Measurements from ENCODE around the gene SLC29A2. TPM values are rescaled to one million over a fixed set of nuclear protein-coding genes. Genes with fewer than 3 reads are reported as not detected.

Gene SLC29A2
- total and polyA plus RNA-seq, 2 of the 8 experiments (the other 6 are each of a cell fraction or from before 2014, with no cell fraction given): 29.3 to 31.6 TPM

DNA sequence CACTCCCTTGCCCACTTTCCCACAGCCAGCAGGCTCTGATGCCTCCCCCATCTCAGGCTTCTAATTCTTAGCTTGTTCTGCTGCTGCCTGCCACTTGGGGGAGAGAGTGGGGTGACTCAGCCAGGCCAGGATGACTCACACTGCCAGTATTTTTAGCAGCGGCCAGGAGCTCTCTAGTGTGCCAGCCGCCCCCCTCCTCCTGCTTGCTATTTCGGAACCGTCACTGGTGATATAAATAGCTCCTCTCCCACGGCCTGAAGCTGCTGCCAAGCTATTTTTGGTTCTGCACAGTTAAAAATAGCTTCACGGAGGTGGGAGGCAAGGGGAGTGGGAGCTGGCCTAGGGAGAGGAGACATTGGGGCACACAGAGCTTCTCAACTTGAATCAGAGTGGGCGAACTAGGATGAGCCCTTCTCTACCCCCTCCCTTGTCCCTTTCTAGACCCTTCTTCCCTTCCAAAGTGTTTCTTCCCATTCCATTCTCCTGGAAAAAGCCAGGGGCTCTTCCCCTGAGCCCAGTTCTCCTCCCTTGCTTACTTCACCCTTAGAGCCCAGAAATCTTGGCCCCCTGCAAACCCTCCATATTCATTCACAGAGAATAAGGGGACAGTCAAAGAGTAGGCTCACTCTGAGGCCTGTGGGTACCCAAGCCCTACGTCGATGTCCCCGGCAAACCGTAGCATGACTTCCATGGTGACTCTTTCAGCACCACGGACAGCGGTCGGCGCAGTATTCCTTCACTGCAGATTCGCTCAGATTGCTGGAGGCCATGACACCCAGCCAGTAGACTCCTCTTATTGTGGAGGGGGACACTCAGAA, 46.8 kb upstream of the SLC29A2 start:
- 9% methylated on average over 16 of the region's 16 CpGs; no CpG with 5 or more reads in 1 of the 2 experiments for WGBS, 2 experiments (ENCODE audit: extremely low coverage in 1 of 2, insufficient coverage in 1 of 2, insufficient read length in 1 of 2, insufficient replicate concordance in 2 of 2, low coverage in 1 of 2, low lambda C conversion rate in 2 of 2, missing lambda C conversion rate in 1 of 2)
- POLR2A ChIA-PET (ENCODE audit: partially characterized antibody): interaction anchor here (0.7 to 3.9 kb wide), 7 partner anchors 10 to 74 kb away, joined by 3 to 13 read pairs (median 4); partner anchors contain the start of genes BRMS1, DPP3, MRPL11 and SLC29A2
- peak; percentile 87 for FAIRE-seq
- no peak for TF ChIP-seq CBX5 (IDR thresholded peaks at IDR 0.05; ENCODE audit: low read depth, low read length)
- no peak for TF ChIP-seq NRF1 (IDR thresholded peaks at IDR 0.05; ENCODE audit: low read depth, low read length)
- TF ChIP-seq CHD2 (IDR thresholded peaks at IDR 0.05; ENCODE audit: low read length): no peak
- TF ChIP-seq BACH1 (IDR thresholded peaks at IDR 0.05; ENCODE audit: low read length): peak; percentile 96
- TF ChIP-seq NANOG (IDR thresholded peaks at IDR 0.05; ENCODE audit: insufficient read depth, low read depth, low read length, poor library complexity, severe bottlenecking): no peak
- TF ChIP-seq FOSL1 (IDR thresholded peaks at IDR 0.05; ENCODE audit: insufficient read depth, low read depth, low read length): no peak
- TF ChIP-seq YY1 (IDR thresholded peaks at IDR 0.05; ENCODE audit: low read depth, low read length): peak; percentile 91
- 0 out of 2 replicates have a peak, but pooled peaks have one; percentile 19 for TF ChIP-seq TAF1 (IDR thresholded peaks at IDR 0.05; ENCODE audit: low read depth, low read length)
- TF ChIP-seq, protein P1, sequence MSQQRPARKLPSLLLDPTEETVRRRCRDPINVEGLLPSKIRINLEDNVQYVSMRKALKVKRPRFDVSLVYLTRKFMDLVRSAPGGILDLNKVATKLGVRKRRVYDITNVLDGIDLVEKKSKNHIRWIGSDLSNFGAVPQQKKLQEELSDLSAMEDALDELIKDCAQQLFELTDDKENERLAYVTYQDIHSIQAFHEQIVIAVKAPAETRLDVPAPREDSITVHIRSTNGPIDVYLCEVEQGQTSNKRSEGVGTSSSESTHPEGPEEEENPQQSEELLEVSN (IDR thresholded peaks at IDR 0.05): no peak
- TF ChIP-seq CREB1 (IDR thresholded peaks at IDR 0.05): peak; percentile 70; the same call in 1 of the 2 replicates
- no peak for TF ChIP-seq TBP (IDR thresholded peaks at IDR 0.05; ENCODE audit: low read depth, low read length)
- no peak for TF ChIP-seq POLR2A (IDR thresholded peaks at IDR 0.05; ENCODE audit: control extremely low read depth in 1 of 2, low read depth in 2 of 2, low read length in 2 of 2)

More for the DNA sequence above, 46.8 kb upstream of the SLC29A2 start:
- DNase-seq (ENCODE audit: low read depth in 1 of 2, low spot score in 2 of 2): peak; percentile 68 to 95
- H3K4me1 ChIP-seq (replicated peaks in 1 of 4; ENCODE audit: control insufficient read depth in 3 of 4, insufficient read depth in 4 of 4, low read length in 3 of 4): peaks cover 13 to 38% (median 22%) of the 10 kb centered on the region in 4 experiments
- H3K4ac ChIP-seq (replicated peaks; ENCODE audit: insufficient read length, low read depth, low read length): no peak overlapping the region
- H4K8ac ChIP-seq (ENCODE audit: extremely low read depth, insufficient read depth, low read length): no peak overlapping the region
- no peak overlapping the region for H3K18ac ChIP-seq (ENCODE audit: extremely low read depth, low read length)
- no peak overlapping the region for H3K27ac ChIP-seq (ENCODE audit: low read depth, low read length)
- CTCF ChIA-PET (ENCODE audit: partially characterized antibody): interaction anchor here (0.6 to 13.2 kb wide), 27 partner anchors 8 to 416 kb away, joined by 3 to 259 read pairs (median 4); partner anchors contain the start of genes BRMS1, MRPL11, PELI3 and RBM4B
- H3K36me3 ChIP-seq (ENCODE audit: control insufficient read depth in 2 of 4, insufficient read depth in 4 of 4, low read length in 3 of 4): no peaks in the 10 kb centered on the region
- H3K9ac ChIP-seq (replicated peaks in 1 of 4; ENCODE audit: extremely low read depth in 1 of 4, low read depth in 3 of 4, low read length in 3 of 4): no peak overlapping the region
- peaks cover 13 to 28% (median 26%) of the 10 kb centered on the region in 4 experiments for H3K27me3 ChIP-seq (replicated peaks in 1 of 4; ENCODE audit: control insufficient read depth in 3 of 4, extremely low read depth in 1 of 4, insufficient read depth in 3 of 4, low read length in 3 of 4)
- H3K56ac ChIP-seq (replicated peaks; ENCODE audit: insufficient read length, low read depth, low read length): no peak overlapping the region
- H2BK15ac ChIP-seq (ENCODE audit: low read length): peak overlapping the region; percentile 95; the same call in 1 of the 2 replicates
- no peaks in the 10 kb centered on the region for H3K79me2 ChIP-seq (ENCODE audit: control insufficient read depth in 1 of 2, insufficient read depth in 2 of 2, low read length in 2 of 2)
- H2BK5ac ChIP-seq (ENCODE audit: low read depth, low read length): peak overlapping the region; percentile 27; the same call in 1 of the 2 replicates
- H3K4me3 ChIP-seq (ENCODE audit: extremely low read depth in 1 of 4, insufficient read depth in 2 of 4, low read depth in 3 of 4, low read length in 4 of 4): peak overlapping the region in 1 of 4 experiments; percentile 21; a peak in 2 of 8 replicates
- no peak overlapping the region for H4K5ac ChIP-seq (ENCODE audit: insufficient read length, low read depth, low read length)
- no peak overlapping the region for H2BK120ac ChIP-seq (replicated peaks; ENCODE audit: low read depth, low read length)
- H4K20me1 ChIP-seq (replicated peaks in 1 of 2; ENCODE audit: control insufficient read depth in 1 of 2, insufficient read depth in 2 of 2, low read length in 2 of 2): peaks cover 16 to 22% of the 10 kb centered on the region in 2 experiments
- H2AFZ ChIP-seq (ENCODE audit: low read length): no peak overlapping the region
- no peak overlapping the region for H3K23ac ChIP-seq (ENCODE audit: insufficient read length)
- H3K14ac ChIP-seq (ENCODE audit: insufficient read length): no peak overlapping the region
- no peaks in the 10 kb centered on the region for H3K79me1 ChIP-seq (ENCODE audit: low read depth, low read length)
- H2AK5ac ChIP-seq (ENCODE audit: low read depth, low read length): 0 out of 2 replicates have a peak overlapping the region, but pooled peaks have one; percentile 29
- no peak overlapping the region for H2BK20ac ChIP-seq (ENCODE audit: low read length)
- H3K4me2 ChIP-seq (ENCODE audit: insufficient read depth in 1 of 2, low read depth in 2 of 2, low read length in 2 of 2): peak overlapping the region; percentile 48 to 88; a peak in 3 of 4 replicates
- H3K9me3 ChIP-seq (ENCODE audit: insufficient read depth in 2 of 2, low read depth in 1 of 2, low read length in 1 of 2): no peaks in the 10 kb centered on the region
- peaks cover 13% of the 10 kb centered on the region for H3K23me2 ChIP-seq (ENCODE audit: low read depth, low read length)
- no peak overlapping the region for H4K91ac ChIP-seq (replicated peaks; ENCODE audit: insufficient read length, low read length)
- H2BK12ac ChIP-seq (ENCODE audit: low read depth, low read length): peak overlapping the region; percentile 96; the same call in 1 of the 2 replicates
